ENCODE measurements around the gene MOBP.
"Not testable (repeated sequence)": the region's sequence is repeated elsewhere in the genome, so short reads cannot be mapped to it uniquely, and the experiment has no call there.

The MOBP gene, protein sequence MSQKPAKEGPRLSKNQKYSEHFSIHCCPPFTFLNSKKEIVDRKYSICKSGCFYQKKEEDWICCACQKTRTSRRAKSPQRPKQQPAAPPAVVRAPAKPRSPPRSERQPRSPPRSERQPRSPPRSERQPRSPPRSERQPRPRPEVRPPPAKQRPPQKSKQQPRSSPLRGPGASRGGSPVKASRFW

DNA sequence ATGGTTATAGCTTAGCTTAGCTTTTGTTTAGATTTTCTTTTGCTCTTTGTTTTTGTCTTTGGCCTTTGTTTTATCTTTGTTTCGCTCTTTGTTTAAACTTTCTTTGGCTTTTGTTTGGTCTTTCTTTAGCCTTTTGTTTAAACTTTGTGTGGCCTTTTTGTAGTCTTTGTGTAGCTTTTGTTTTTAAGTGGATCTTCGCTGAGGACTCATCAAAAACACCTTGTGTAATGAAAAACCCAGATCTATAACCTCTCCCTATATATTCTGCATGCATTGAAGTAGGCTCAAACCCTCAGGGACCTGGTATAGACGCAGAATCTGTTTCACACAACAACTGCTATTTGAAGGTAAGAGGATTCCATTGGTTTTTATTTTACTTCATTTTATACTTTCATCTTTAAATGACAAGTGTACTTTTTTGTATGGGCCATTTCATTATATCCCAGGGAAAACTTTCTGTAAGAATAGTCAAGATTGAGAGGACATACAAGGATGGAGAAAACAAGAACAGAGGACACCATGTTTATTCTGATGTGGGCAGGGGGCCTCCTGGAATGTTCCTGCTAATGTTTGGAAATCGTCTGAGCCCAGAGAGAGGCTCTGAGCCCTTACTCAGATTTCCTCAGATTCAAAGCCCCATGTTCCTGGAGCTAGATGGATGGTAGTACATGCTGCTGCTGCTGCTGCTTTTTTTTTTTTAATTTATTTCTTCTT, at the start of gene MOBP:
TSS of gene MOBP (plus strand) at position 287 of the 714 bp plus-strand sequence. CDS start 34,390 bp downstream, outside the sequence.
- DNase-seq = no peak

DNA sequence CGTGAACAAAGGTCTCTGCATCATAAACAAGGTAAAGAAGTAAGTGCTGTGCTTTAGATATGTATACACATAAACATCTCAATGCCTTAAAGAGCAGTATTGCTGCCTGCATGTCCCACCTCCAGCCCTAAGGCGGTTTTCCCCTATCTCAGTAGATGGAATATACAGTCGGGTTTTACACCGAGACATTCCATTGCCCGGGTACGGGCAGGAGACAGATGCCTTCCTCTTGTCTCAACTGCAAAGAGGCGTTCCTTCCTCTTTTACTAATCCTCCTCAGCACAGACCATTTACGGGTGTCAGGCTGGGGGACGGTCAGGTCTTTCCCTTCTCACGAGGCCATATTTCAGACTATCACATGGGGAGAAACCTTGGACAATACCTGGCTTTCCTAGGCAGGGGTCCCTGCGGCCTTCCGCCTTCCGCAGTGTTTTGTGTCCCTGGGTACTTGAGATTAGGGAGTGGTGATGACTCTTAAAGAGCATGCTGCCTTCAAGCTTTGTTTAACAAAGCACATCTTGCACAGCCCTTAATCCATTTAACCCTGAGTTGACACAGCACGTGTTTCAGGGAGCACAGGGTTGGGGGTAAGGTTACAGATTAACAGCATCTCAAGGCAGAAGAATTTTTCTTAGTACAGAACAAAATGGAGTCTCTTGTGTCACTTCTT, 48.8 kb upstream of the MOBP start:
- not testable (repeated sequence) for DNase-seq

DNA sequence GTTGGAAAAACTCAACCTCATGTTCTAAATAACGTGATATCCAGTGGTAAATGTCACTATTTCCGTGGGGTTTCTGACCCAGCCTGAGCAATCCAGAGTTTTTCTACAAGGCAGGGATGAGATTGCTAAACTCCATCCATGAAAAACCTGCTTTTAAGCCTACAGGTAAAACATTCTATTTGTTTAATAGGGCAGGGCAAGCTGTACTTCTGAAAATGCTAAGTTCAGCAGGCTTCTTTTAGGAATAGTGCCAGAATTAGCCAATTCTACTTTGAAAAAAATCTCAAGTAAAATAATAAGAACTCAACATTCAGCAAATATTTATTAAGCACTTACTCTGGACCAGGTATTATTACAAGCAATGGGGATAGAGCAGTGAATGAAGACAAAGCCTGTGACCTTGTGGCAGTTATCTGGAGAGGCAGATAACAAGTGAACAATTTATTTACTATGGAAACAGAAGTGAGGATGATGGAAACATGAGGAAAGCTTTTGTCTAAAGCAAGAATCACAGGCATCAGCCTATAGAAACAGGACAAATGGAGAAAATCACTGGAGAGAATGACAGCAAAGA, 47.7 kb upstream of the MOBP start:
- no peak for DNase-seq

DNA sequence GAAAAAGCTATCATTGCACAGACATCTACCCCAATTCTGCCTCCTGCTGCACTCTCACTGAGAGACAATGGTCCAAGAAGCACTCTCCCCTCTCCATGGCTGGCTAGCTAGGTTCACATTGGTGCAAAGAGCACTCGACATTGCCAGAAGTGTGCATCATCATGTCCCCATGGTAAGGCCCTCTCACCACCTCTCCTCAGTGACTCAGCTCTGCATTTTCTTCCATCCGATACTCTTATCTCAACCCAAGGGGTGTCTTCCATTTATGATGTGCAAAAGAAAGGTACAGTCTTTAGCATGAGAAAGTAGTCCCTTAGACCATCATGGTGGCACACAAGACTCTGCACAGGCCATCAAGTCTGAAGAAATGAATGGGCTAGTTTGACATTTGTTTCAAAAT, 46.9 kb upstream of the MOBP start:
- DNase-seq = no peak

DNA sequence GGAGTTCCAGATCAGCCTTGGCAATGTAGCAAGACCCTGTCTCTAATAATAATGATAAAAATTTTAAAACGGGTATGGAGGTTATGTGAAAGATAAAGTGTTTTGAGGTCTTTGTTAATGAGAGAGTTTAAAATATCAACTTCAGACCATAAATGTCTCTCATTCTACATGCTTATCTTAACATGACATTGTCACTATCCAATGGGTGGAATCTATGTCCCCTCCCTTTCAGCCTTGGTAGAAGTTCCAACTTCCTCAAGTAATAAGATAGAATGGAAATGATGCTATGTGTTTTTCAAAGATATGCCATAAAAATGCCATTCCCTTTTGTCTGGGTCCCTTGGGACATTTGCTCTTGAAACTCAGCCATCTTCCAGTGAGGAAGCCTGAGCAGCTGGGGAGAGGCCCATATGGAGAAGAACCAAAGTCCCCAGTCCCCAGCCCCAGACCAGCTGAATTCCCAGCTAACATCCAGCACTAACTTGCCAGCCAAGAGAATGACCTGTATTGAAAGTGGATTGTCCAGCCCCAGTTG, 44.0 kb upstream of the MOBP start:
- no peak for DNase-seq

DNA sequence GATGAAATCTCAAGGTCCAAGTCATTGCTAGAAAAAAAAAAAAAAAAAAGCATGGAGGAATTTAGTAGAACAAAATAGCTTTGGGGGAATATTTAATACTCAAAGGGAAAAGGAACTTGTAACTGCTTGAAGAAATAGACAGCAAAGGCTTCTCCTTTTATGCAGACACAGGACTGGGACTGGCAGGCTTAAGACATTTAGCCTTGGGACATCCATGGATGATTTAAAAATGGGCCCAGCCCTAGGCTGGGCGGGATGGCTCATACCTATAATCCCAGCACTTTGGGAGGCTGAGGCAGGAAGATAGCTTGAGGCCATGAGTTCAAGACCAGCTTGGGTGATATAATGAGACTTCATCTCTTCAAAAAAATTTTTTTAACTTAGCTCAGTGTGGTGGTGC, 41.2 kb upstream of the MOBP start:
- no peak for DNase-seq

DNA sequence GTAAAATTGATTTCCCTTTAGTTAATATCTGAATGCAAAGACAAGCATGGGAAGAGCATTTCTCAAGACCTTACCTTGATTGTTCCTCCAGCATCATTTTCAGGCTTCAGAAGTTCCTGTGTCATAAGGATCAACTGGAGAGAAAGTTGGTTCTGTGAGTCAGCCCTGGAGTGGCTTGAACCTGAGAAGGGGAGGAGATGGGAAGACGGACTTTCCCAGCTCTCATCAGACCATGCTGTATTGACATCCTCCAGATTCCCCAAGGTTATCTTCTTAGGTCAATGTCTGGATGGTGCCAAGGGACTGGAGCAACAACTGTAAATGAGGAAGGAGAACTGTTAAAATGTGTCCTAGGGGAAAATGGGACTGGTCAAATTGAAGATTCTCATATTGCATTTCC, 40.0 kb upstream of the MOBP start:
- DNase-seq = no peak

DNA sequence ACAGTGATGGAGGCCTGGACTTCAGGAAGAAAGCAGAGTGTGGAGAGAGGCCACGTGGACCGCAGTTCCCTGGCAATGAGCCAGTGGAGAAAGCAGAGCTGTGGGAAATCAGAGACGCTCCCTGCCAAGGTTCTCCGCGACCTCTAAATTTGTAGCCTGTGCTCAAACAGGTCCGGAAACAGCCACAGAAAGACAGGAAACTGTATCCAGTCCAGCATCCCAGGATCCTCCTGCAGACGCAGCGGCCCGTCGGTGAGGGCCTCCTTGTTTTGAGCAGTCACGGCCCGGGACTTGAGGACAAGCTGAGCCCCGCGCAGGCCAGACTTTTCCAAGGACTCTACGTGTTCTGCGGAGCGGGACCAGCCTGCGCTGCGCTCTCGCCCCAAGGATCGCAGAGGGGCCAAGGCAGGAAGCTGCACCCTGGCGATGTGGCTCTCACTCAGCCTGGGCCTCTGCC, 38.7 kb upstream of the MOBP start:
- DNase-seq = no peak

DNA sequence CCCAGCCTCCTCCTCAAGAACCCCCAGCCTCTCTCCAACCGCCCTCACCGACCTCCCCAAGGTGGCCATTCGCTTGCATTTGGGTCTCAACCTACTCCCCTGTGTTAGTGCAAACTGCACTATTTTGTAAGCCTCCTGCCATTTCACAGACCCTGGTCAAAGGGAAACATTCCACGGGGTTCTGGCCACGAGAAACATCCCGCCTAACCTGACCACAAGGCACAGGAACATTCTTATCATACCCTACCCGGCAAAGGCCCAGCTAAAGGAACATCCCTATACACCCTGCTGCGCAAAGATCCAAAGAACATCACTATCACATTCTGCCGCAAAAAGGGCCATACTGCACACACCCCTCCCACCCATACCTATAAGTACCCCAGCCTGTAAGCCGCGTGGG, 38.0 kb upstream of the MOBP start:
- no peak for DNase-seq

DNA sequence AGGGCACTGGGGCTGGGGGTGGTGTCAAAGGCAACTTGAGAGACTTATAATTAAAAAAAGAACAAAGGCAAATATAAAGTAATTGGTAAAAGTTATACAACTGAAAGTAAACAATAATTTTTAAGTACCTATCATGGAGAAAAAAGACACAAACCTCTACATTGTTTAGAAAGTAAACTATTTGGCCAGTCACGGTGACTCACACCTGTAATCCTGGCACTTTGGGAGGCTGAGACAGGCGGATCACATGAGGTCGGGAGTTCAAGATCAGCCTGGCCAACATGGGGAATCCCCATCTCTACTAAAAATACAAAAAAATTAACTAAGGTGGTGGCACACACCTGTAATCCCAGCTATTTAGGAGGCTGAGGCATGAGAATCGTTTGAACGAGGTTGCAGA, 35.1 kb upstream of the MOBP start:
- DNase-seq = no peak

DNA sequence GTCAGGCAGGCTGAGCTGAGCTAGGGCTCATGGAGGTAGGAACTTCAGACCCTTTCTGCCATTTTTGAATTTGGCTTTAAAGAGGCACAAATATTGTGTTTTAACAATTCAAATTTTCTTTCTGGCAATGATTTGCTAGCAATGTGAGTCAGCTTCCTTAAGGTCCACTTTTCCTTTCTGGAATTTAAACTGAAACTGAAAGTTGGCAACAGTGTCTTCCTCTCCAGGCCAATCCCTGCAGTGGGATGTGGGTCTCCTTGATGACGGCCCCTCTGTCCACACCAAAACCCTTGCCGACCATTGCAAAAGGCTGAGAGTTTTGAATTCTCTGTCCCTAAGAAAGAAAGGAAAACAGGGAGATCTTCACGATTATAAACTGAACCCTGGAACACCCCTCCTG, 33.8 kb upstream of the MOBP start:
- DNase-seq = no peak

DNA sequence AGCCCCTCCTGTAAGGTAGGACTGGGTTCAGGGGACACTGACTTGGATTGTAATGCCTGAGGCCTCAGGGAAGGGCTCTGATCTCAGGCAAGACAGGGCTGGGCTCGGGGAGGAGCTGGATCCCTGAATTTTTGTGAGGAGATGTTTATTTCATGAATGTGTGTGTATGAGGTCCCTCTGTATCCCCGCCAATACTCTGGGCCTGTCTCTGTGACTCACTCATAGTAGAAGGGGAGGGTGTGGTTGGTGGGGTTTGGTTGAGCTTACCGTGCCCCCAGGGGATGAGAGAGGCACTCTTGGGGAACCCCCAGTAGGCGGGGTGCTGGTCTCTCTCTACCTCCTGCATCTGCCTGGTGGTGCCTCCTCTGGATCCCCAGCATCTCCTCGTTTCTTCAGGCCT, 32.9 kb upstream of the MOBP start:
- DNase-seq = no peak

DNA sequence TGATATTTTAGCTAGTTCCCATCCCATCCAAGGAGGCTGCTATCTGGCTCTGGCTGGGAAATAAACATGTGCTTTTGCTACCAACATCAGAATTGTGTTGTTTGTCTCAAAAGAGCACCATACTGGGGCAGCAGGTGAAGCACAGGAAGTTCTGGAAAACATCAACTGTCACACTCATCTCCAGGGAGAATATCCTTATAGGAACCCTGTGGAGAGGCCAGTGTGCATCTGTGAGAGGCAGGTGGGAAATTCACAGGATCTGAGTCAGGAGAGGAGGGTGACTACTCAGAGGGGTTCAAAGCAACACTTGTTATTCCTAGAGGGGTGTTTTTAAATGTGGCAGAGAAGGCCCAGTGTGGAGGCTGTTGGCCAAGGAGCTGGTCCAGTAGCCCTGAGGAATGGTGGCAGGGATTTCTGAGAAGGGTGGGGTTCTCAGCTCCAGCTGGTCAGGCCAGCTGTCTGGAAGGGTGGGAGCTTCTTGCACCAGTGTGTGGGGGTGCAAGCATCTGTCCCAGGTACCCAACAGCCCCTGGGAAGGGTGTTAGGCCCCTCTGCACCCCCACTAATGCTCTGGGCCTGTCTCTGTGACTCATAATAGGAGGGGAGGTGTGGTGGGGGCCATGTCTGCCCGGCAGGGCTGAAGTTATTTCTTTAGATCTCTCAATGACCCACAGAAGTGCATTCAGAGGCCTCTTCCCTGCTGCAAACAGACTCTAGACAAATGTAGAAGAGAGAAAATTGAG, 32.3 kb upstream of the MOBP start:
- no peak for DNase-seq

DNA sequence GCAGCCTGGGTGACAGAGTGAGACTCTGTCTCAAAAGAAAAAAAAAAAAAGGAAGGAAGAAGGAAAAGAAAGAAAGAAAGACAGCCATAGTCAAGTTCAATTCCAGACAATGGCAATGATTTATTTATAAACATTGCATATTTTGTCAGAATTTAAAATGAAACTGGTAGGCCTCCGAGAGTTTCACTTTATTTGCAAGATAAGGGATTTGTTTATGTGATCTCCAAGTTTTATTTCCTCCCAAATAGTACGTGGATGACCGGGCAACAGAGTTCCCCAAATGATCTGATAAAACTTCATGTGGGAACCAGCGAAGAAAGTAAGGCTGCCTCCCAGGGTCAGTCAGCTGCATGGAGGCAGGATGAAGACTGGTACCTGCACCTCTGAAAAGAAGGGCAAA, 28.6 kb upstream of the MOBP start:
- no peak for DNase-seq

DNA sequence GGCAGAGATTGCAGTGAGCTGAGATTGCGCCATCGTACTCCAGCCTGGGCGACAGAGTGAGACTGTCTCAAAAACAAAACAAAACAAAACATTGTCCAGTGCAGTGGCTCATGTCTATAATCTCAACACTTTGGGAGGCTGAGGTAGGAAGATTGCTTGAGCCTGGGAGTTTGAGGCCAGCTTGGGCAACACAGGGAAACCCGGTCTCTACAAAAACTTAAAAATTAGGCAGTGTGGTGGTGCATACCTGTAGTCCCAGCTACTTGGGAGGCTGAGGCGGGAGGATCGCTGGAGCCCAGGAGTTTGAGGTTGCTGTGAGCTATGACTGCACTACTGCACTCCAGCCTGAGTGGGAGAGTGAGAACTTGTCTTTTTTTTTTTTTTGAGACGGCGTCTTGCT, 27.2 kb upstream of the MOBP start:
- no peak for DNase-seq

DNA sequence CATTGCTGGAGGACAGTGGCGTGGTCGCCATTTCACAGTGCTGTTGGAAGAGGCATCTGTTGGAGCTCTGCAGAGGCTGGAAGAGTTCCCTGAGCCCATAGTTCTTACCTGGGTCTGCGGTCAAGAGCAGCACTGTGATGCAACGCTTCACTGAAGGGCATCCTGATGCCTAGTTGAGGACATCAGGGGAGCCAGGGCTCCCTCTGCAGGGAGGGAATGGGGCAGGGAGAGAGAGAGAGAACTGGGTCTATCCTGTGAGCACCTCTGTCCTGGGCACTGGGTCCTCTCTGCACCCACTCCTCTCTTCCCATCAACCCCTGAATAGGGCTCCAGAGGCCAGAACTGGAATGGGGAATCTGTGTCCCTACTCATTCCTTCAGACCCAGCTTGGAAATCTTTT, 23.9 kb upstream of the MOBP start:
- no peak for DNase-seq

DNA sequence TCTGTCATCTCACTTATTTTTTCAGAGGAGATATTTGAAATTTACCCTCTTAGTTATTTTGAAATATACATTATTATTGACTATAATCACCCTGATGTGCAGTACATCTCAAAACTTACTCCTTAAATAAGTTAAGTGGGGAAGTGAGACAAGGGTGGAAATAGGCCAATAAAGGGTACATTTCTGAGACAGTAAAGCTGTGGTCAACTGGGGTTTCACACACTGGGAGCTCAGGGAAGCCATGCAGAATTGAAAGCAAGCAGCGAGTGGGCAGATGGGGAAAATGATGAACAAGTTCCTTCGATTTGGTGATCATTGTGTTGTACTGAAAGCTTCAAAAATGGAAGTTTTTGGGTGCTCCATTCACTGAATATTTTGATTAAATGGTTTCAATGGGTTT, 21.6 kb upstream of the MOBP start:
- no peak for DNase-seq

DNA sequence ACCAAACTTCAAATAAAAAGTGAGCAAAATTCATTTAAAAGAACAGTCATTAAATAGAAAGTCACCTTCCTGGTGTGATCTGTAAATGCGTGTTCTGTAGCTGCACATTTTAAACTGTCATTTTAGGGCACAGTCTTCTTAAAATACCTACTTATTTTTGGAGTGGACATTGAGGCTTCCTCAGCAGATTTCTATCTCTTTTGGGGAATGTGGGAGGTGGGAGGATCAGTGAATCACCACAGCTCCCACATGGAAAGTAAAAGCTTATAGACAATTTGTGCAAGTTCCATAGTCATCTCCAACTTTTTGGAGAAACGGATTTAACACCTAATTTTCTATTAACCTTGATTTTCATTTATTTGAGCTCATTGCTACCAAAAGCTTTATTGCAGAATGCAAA, 21.0 kb upstream of the MOBP start:
- DNase-seq = no peak

DNA sequence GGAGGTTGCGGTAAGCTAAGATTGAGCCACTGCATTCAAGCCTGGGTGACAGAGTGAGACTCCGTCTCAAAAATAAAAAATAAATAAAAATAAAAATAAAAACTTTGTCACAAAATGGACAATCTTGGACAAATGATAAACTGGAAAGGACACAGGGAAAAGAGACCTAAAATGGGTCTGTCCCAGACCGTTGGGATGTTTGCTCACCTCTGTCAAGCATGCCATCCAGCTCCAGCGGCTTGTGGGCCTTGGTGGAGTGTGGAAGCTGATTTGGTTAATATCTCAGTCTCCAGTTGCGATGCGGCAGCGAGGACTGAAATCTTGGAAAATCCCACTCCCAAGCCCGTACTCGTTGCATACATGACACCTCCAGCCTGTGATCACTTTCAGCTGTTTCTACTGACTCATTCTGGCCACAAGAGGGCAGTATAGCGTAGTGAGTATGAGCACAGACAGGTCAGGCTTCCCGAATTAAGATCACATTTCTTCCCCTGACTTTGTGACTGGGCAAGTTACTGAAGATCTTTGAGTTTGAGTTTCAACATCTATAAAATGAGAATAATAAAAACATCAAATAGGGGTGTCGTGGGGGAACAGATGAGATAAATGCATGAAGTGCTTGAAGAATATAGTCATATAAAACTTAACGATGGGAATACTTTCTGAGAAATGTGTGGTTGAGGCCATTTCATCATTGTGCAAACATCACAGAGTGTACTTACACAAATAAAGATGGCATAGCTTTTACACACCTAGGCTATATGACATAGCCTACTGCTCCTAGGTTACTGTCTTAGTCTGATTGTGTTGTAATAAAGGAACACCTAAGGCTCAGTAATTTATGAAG, 19.6 kb upstream of the MOBP start:
- DNase-seq = peak; percentile 44 to 71

DNA sequence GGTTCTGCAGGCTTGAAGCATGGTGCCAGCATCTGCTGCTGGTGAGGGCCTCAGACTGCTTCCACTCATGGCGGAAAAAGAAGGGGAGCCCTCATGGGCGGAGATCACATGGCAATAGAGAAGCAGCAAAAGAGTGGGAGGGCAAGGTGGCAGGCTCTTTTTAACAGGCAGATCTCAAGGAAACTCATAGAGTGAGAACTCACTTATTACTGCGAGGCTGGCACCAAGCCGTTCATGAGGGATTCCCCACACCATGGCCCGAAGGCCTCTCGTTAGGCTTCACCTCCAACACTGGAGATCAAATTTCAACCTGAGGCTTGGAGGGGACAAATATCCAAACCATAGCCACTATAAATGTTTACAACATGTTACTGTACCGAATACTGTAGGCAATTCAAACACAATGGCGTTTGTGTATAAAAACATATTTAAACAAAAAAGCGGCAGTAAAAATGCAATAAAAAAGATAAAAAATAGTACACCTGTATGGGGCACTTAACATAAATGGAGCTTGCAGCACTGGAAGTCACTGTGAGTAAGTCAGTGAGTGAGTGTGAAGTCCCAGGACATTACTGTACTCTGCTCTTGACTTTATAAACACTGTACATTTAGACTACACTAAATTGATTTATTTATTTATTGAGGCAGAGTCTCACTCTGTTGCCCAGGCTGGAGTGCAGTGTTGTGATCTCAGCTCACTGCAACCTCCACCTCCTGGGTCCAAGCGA, 18.8 kb upstream of the MOBP start:
- DNase-seq = no peak

DNA sequence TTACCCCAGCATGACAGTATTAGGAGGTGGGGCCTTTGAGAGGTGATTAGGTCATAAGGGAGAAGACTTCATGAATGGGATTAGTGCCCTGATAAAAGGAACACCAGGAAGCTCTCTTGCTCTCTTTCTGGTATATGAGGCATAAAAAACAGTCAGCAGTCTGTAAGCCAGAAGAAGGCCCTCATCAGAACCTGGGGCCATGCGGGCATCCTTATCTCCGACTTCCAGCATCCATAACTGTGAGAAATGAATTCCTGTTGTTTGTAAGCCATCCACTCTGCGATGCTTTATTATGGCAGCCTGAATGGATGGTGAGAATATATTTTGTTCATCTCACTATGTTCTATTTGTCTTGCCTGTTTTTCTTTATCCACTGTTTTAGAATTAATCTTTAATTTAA, 17.7 kb upstream of the MOBP start:
- no peak for DNase-seq
